Measurements from ENCODE around the gene NEGR1.

The NEGR1 gene

GRCh38 chr1:71766748-71767147 lies 515.6 kb downstream of the NEGR1 start:
- no peak for DNase-seq

- DNase-seq = no peak
These were observed 519.7 kb downstream of the NEGR1 start for GRCh38 chr1:71762514-71763255.

GRCh38 chr1:71755441-71755840 lies 526.9 kb downstream of the NEGR1 start:
- no peak for DNase-seq

- no peak for DNase-seq
These were observed 528.6 kb downstream of the NEGR1 start for GRCh38 chr1:71753746-71754145.

GRCh38 chr1:71745326-71745725 lies 537.0 kb downstream of the NEGR1 start:
- DNase-seq = no peak

GRCh38 chr1:71743862-71744261 lies 538.5 kb downstream of the NEGR1 start:
- no peak for DNase-seq

GRCh38 chr1:71738910-71739309 lies 543.4 kb downstream of the NEGR1 start:
- DNase-seq = no peak

- no peak for DNase-seq
These were observed 544.1 kb downstream of the NEGR1 start for GRCh38 chr1:71738256-71738655.

GRCh38 chr1:71737768-71738167 lies 544.6 kb downstream of the NEGR1 start:
- DNase-seq = no peak

GRCh38 chr1:71733121-71733520 lies 549.2 kb downstream of the NEGR1 start:
- DNase-seq = no peak

- DNase-seq = no peak
These were observed 560.8 kb downstream of the NEGR1 start for GRCh38 chr1:71721532-71721931.

- no peak for DNase-seq
These were observed 563.0 kb downstream of the NEGR1 start for GRCh38 chr1:71719330-71719729.

- DNase-seq = no peak
These were observed 565.2 kb downstream of the NEGR1 start for GRCh38 chr1:71717186-71717585.

GRCh38 chr1:71711456-71711855 lies 570.9 kb downstream of the NEGR1 start:
- DNase-seq = no peak

- no peak for DNase-seq
These were observed 576.2 kb downstream of the NEGR1 start for GRCh38 chr1:71706029-71706671.

- DNase-seq = no peak
These were observed 584.2 kb downstream of the NEGR1 start for GRCh38 chr1:71698186-71698585.

GRCh38 chr1:71695821-71696220 lies 586.5 kb downstream of the NEGR1 start:
- no peak for DNase-seq

- no peak for DNase-seq
These were observed 587.3 kb downstream of the NEGR1 start for GRCh38 chr1:71695084-71695483.

GRCh38 chr1:71693581-71693980 lies 588.8 kb downstream of the NEGR1 start:
- DNase-seq = no peak

- DNase-seq = no peak
These were observed 592.7 kb downstream of the NEGR1 start for GRCh38 chr1:71689635-71690034.

GRCh38 chr1:71687376-71687775 lies 595.0 kb downstream of the NEGR1 start:
- no peak for DNase-seq

GRCh38 chr1:71676979-71677925 lies 605.1 kb downstream of the NEGR1 start:
- no peak for DNase-seq

- DNase-seq = no peak
These were observed 614.3 kb downstream of the NEGR1 start for GRCh38 chr1:71668065-71668464.

- DNase-seq = no peak
These were observed 615.1 kb downstream of the NEGR1 start for GRCh38 chr1:71667216-71667615.
